Lower leg skin (tissue), 4 donors: ENCODE measurements around the gene CLIP4. TPM values are rescaled to one million over a fixed set of nuclear protein-coding genes. Genes with fewer than 3 reads are reported as not detected.
"Not testable (repeated sequence)": the region's sequence is repeated elsewhere in the genome, so short reads cannot be mapped to it uniquely, and the experiment has no call there.

Experiments used
- DNase-seq, 2 donors: peaks; one replicate each; pipeline ENCODE4 v3.0.0-alpha.2; 2019; ENCODE audit warnings: low spot score in 2 of 2
- H3K4me3 ChIP-seq: fragments of 200-600 bp; sonication (generic); 2 replicates; pipeline ENCODE4 v1.5.1; 2017; ENCODE audit warnings: mild to moderate bottlenecking, low read depth; ENCODE audit not compliant: poor library complexity, severe bottlenecking
- POLR2A ChIP-seq, 2 donors: fragments of 450-650 bp; IDR thresholded peaks; one replicate each; pipeline ENCODE4 v1.6.1; 2016 to 2017; ENCODE audit warnings: antibody characterized with exemption in 2 of 2, mild to moderate bottlenecking in 1 of 2, moderate library complexity in 1 of 2
- WGBS, 2 donors: methylation state at CpG; one replicate each; pipeline ENCODE4 v1.1.5; 2018; 5-methylcytosine and 5-hydroxymethylcytosine counted together
- intact Hi-C: fragments of 100-400 bp; cut with DNase I; formaldehyde crosslinking; loops from one replicate; pipeline ENCODE4 v1.15.0; 2023; ENCODE audit warnings: low total_unique reads
- total RNA-seq, 4 donors: library from RNA; depleted of rRNA; stranded (reverse); fragments of >200 nt; gene quantifications; one replicate each; pipeline ENCODE4 v1.1.0, GENCODE V29; 2016
- TF ChIP-seq, protein P1 (sequence below), 3 donors: fragments of 450-650 bp; IDR thresholded peaks; one replicate each; pipeline ENCODE4 v1.5.1; 2016; ENCODE audit warnings: antibody characterized with exemption in 3 of 3, mild to moderate bottlenecking in 3 of 3, moderate library complexity in 2 of 3

CLIP4 gene
- total RNA-seq, 4 donors from 2014 or later: 50.6 to 82.2 (median 58.1) TPM

DNA sequence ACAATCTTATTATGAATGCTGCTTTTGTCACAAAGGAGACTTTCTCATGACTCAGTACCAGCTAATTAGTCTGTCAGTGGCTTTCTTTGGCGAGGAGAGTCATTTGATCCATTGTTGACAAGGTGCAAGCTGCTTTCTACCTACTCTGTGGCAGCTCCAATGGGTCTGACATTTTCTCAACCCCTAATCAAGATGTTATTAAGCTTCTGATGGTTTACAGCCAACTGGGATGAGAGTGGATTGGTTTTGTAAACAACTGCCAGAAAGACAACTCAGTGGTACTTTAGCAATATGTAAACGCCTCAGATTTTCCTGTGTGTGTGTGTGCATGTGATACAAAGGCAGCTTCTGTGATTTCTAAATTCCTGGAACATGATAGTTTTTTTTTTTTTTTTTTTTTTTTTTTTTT is 8.2 kb upstream of the CLIP4 start:
- H3K4me3 ChIP-seq: no peak overlapping the region
- intact Hi-C loops: no loop called here
- DNase-seq: no peak
- TF ChIP-seq POLR2A (IDR thresholded peaks at IDR 0.05): no peak
- TF ChIP-seq, protein P1, sequence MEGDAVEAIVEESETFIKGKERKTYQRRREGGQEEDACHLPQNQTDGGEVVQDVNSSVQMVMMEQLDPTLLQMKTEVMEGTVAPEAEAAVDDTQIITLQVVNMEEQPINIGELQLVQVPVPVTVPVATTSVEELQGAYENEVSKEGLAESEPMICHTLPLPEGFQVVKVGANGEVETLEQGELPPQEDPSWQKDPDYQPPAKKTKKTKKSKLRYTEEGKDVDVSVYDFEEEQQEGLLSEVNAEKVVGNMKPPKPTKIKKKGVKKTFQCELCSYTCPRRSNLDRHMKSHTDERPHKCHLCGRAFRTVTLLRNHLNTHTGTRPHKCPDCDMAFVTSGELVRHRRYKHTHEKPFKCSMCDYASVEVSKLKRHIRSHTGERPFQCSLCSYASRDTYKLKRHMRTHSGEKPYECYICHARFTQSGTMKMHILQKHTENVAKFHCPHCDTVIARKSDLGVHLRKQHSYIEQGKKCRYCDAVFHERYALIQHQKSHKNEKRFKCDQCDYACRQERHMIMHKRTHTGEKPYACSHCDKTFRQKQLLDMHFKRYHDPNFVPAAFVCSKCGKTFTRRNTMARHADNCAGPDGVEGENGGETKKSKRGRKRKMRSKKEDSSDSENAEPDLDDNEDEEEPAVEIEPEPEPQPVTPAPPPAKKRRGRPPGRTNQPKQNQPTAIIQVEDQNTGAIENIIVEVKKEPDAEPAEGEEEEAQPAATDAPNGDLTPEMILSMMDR (IDR thresholded peaks at IDR 0.05): no peak
- WGBS, 2 donors: 62 to 70% methylated on average over 2 of the region's 2 CpGs

DNA sequence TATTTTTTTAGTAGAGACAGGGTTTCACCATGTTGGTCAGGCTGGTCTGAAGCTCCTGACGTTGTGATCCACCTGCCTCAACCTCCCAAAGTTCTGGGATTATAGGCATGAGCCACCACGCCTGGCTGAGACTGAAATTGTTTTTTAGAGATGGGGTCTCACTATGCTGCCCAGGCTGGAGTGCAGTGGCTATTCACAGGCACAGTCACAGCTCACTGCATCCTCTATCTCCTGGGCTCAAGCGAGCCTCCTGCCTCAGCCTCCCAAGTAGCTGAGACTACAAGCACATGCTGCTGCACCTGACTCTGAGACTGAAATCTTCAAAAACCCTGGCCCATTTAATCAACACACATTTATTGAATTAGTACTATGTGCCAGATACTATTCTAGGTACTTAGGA is 7.7 kb upstream of the CLIP4 start:
- H3K4me3 ChIP-seq, intact Hi-C loops, DNase-seq: not testable (repeated sequence)
- WGBS, 2 donors: 89 to 93% methylated on average over 3 of the region's 3 CpGs

DNA sequence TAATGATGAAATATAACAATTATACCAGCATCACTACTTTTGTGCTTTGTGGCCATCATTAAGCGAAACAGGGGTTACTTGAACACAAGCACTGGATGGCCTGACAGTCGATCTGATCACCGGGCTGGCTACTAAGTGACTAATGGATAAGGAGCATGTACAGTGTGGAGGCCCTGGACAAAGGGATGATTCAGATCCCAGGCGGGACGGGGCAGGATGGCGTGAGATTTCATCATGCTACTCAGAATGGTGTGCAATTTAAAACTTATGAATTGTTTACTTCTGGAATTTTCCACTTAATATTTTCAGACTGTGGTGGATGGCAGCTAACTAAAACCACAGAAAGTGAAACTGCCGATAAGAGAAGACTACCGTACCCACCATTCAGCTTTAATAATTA is 7.0 kb upstream of the CLIP4 start:
- no peak overlapping the region for H3K4me3 ChIP-seq
- DNase-seq: no peak
- 81 to 88% methylated on average over 8 of the region's 8 CpGs for WGBS, 2 donors
- TF ChIP-seq POLR2A (IDR thresholded peaks at IDR 0.05): no peak
- TF ChIP-seq, protein P1 (IDR thresholded peaks at IDR 0.05): no peak
- intact Hi-C loops: no loop called here

DNA sequence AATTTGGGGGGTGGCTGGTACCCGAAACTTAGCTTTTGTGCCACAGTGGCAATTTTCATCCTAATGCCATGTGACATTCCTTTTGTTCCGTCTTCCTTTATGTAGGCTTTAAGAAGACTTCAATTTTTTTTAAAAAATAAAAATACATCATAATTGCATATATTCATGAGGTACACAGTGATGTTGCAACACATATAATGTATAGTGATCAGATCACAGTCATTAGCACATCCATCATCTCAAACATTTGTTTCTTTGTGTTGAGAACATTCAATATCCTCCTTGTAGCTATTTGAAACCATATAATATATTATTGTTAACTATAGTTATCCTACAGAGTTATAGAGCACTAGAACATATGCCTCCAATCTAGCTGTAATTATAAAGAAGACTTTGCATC is 6.0 kb upstream of the CLIP4 start:
- no peak for TF ChIP-seq POLR2A (IDR thresholded peaks at IDR 0.05)
- TF ChIP-seq, protein P1 (IDR thresholded peaks at IDR 0.05): no peak

DNA sequence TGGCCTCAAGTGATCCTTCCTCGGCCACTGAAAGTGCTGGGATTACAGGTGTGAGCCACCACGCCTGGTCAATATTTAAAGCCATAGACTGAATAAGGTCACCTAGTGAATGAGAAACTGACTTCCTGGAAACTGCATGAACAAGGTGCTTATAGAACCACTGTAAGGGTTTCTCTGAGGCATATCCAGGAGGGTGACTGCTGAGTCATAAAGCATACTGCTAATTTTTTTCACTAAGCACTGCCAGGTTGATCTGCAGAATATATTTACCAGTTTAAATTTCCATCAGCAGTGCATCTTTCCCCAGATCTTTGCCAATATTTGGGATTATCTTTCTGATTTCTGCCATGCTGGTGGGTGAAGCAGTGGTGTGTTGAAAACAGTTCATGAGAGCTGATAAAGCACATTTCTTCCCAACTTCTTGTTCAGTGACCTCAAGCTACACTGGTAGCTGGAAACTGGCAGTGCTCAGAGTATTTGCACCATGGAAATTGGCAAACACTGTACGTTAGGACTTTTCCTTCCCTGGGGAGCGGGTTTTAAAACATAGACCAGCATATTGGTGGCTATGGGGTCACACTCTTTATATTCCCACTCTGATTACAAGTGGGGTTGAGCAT is 4.2 kb upstream of the CLIP4 start:
- no peak for DNase-seq
- TF ChIP-seq, protein P1 (IDR thresholded peaks at IDR 0.05): no peak
- TF ChIP-seq POLR2A (IDR thresholded peaks at IDR 0.05): no peak
- H3K4me3 ChIP-seq: no peak overlapping the region
- intact Hi-C loops: loop anchor here (10.0 kb wide), 1 partner anchor 46 kb away; no protein-coding TSS in a partner anchor
- WGBS, 2 donors: 65 to 71% methylated on average over 4 of the region's 4 CpGs

More for the DNA sequence above, 6.0 kb upstream of the CLIP4 start:
- intact Hi-C loops: no loop called here
- H3K4me3 ChIP-seq: no peak overlapping the region
- 94 to 97% methylated on average over 2 of the region's 2 CpGs for WGBS, 2 donors
- DNase-seq: no peak

DNA sequence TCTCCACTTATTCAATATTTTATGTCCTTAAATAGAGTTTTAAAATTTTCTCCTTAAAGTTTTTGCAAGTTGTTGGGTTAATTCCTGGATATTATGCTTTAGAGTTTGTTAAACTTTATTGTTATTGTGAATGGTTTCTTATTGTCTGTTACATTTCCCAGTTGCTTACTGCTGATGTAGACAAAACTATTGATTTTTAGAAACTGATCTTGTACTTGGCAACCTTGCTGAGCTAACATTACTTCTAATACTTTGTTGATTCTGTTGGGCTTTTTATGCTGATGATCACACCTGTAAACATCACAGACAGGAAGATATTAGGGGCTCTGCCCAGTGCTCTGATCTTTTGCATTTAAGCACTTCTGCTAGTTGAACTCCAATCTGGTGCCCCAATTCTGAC is 2.8 kb upstream of the CLIP4 start:
- H3K4me3 ChIP-seq: no peak overlapping the region
- DNase-seq: no peak
- intact Hi-C loops: loop anchor here (10.0 kb wide), 1 partner anchor 48 kb away; no protein-coding TSS in a partner anchor
- TF ChIP-seq, protein P1 (IDR thresholded peaks at IDR 0.05): no peak
- no peak for TF ChIP-seq POLR2A (IDR thresholded peaks at IDR 0.05)
